ENCODE results near the gene RNF168.
"Not testable (repeated sequence)": the region's sequence is repeated elsewhere in the genome, so short reads cannot be mapped to it uniquely, and the experiment has no call there.

Gene RNF168

GRCh38 chr3:196503196-196504076 is at the start of gene RNF168:
RNF168 (minus strand) TSS chr3:196503768; CDS start chr3:196503173, 595 bp downstream.
- DNase-seq: peak; percentile 98

GRCh38 chr3:196552253-196552652 is 48.7 kb upstream of the RNF168 start:
- DNase-seq: no peak

- DNase-seq: not testable (repeated sequence)
Observed at GRCh38 chr3:196550172-196550571, 46.6 kb upstream of the RNF168 start.

- not testable (repeated sequence) for DNase-seq
Observed at GRCh38 chr3:196549312-196549711, 45.7 kb upstream of the RNF168 start.

DNA sequence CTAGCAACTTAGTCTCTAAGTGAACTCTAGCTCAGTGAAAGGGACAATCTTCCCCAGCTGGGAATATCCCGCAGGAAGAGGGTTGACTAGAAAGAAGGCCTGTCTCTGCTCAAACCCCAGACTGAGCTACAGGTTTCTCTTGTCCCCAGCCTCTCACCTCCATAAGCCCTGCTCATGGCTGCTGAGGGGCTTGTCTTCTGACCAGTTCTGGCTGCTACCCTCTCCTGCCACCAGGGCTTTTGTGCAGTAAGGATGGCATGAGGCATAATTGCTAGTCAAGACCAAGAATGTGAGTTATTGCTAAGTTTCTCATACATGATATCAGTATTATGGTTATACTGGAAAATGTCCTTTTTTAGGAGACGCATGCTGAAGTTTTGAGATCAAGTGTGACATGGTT is 43.5 kb upstream of the RNF168 start:
- no peak for DNase-seq

GRCh38 chr3:196546537-196546936 is 43.0 kb upstream of the RNF168 start:
- DNase-seq: no peak

- no peak for DNase-seq
Observed at GRCh38 chr3:196544491-196544992, 41.0 kb upstream of the RNF168 start.

DNA sequence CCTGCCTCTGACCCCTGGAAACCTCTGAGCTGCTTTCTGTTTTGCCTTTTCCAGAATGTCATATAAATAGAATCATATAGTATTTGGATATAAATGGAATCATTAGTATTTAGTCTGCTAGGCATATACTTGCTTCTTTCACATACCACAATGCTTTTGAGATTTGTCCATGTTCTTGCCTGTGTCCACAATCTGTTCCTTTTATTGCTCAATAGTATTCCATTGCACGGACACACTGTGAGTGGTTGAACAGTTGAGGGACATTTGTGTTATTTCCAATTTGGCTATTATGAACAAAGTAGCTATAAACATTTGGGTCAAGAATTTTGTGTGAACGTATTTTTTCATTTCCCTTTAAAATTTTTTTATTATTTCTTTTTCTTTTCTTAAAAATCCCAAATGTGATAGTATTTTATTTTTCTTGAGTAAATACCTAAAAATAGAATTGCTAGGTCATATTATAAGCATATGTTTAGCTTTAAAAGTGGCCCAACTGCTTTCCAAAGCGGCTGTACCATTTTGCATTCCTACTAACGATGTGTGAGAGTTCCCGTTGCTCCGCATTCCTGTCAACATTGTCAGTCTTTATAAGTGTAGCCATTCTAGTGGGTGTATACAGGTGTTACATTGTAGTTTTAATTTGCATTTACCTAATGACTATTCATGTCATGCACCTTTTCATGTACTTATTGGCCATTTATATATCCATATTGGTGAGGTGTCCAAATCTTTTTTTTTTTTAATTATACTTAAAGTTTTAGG is 38.3 kb upstream of the RNF168 start:
- no peak for DNase-seq

DNA sequence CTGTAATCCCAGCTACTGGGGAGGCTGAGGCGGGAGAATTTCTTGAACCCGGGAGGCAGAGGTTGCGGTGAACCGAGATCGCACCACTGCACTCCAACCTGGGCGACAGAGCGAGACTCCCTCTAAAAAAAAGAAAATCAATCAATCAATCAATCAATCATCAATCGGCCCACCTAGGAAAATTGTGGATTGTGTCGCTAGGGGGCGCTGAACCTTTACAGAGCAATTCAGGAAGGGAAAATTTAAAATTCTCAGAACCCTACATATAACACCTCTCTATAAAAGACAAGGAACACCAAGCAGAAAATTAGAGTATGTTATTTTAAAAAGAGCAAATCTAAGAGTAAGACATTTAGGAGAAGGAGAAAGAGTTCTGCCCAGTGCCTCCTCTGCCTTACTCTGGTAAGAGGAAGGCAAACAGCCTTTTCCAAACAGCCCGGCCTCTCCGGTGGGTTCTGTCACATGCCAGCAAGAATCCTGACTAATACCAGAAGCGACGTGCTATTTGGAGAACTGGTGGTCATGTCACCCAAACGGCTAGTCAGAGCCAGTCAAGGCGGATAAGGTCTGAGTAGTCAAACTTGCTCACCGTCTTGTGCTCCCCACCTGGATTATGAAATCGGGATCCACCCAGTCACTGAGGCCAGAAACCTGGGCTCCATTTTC is 33.9 kb upstream of the RNF168 start:
- DNase-seq: no peak

DNA sequence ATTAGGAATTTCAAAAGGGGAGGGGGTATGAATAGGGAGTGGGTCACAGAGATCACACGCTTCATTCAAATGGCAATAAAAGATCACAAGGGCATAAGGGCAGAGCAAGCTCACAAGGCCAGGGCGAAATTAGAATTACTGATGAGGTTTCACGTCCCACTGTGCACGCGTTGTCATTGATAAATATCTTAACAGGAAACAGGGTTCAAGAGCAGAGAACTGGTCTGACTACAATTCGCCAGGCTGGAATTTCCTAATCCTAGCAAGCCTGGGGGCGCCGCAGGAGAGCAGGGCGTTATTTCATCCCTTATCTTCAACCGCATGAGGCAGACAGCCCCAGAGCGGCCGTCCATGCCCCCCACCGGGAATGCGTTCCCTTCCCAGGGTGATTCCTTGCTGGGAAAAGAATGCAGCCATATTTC is 29.7 kb upstream of the RNF168 start:
- DNase-seq: no peak

GRCh38 chr3:196531418-196531817 is 27.9 kb upstream of the RNF168 start:
- no peak for DNase-seq

DNA sequence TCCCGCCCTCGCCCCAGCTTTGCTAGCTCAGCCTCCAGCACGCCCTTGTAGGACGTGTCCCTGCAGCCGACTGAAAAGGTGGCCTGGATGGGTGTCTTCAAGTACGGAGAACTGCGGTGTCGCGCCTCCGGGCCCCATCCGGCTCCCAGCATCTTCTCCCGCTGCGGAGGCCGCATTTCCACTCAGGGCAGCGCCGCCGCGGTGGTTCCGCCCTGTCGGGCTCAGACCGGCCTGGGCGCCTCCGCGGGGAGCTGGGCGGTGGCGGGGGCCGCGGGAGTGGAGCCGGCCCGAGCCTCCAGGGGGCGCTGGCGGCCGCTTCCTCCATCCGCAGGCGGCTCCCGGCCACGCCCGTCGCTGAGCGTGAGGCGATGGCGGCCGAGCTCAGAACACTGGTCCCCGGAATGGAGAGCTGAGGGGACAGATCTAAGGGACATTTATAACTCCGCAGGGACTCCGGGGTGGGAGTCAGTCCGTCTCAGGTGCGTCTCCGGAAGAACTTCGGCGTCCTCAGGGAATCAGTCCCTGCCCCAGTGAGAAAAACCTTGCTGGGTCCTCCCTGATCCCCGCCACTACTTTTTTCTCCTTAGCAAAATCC is 25.2 kb upstream of the RNF168 start:
- peak; percentile 79 for DNase-seq

- no peak for DNase-seq
Observed at GRCh38 chr3:196525141-196525540, 21.6 kb upstream of the RNF168 start.

- DNase-seq: no peak
Observed at GRCh38 chr3:196524527-196524926, 21.0 kb upstream of the RNF168 start.

GRCh38 chr3:196523841-196524240 is 20.3 kb upstream of the RNF168 start:
- no peak for DNase-seq

DNA sequence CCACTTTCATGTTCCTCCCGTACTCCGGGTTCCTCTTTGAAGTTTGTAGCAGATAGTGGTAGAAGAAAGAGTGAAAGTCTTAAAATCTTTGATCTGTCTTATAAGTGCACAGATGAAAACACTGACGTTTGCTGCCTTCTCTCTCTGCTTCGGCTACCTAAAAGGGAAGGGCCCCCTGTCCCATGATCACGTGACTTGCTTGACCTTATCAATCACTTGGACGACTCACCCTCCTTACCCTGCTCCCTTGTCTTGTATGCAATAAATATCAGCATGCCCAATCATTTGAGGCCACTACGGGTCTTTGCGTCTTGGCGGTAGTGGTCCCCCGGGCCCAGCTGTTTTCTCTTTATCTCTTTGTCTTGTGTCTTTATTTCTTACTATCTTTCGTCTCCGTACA is 17.7 kb upstream of the RNF168 start:
- DNase-seq: not testable (repeated sequence)

- DNase-seq: no peak
Observed at GRCh38 chr3:196519718-196520082, 16.1 kb upstream of the RNF168 start.

DNA sequence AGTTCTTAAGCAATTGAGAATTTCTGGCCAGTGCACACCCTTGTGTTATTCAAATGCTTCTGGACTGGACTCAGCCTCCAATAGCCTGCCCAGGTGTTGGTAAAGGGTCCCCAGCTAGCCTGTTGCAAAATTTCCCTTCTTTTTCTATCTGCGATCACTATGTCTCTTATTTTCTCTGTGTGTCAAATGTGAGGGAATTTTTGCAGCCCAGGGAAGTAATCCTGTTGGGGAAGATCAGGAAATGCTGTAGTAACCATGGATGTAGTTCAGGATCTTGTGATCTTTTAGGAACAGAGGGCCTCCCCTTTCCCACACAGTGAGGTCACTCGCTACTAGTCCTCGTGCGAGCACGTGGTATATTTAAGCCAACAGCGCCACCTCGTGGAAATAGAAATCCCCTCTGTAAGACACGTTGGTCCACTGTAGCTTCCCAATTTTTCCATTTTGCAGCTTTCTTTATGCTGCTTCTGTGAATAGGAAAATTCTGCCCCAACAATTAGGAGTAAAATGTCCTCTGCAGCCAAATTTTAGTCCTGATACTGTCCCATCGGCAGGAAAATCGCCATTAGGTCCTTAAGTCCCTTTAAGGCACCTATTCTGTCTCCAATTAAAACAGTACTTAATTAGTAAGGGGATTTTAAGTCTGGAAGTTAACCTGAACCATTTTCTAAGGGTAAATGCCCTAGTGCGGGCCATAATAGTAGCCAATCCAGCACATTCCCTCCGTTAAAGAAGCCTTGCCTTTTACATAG is 15.6 kb upstream of the RNF168 start:
- peak; percentile 25 for DNase-seq

GRCh38 chr3:196517919-196518318 is 14.4 kb upstream of the RNF168 start:
- DNase-seq: peak; percentile 47

DNA sequence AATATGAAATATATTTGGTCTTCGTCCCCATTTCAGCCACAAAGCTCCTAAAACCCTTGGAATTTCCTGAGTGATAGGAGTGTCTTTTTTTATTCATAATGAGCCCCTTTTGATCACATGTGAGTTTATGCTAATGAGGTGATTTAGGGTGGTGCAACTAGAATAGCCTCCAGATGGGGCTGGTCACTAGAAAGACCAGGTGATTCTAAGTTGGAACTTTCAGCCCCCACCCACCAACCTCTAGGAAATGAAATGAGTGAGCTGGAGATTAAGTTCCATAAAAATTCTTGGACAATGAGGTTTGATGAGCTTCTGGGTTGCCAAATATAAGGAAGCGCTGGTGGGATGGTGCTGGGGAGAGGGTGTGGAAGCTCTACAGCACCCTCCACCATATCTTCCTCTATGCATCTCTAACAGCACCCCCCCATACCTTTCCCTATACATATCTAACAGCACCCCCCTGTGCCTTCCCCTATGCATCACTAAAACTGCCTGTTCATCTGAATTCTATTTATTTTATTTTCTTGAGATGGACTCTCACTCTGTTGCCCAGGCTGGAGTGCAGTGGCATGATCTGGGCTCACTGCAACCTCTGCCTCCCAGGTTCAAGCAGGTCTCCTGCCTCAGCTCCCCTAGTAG is 13.7 kb upstream of the RNF168 start:
- DNase-seq: no peak

DNA sequence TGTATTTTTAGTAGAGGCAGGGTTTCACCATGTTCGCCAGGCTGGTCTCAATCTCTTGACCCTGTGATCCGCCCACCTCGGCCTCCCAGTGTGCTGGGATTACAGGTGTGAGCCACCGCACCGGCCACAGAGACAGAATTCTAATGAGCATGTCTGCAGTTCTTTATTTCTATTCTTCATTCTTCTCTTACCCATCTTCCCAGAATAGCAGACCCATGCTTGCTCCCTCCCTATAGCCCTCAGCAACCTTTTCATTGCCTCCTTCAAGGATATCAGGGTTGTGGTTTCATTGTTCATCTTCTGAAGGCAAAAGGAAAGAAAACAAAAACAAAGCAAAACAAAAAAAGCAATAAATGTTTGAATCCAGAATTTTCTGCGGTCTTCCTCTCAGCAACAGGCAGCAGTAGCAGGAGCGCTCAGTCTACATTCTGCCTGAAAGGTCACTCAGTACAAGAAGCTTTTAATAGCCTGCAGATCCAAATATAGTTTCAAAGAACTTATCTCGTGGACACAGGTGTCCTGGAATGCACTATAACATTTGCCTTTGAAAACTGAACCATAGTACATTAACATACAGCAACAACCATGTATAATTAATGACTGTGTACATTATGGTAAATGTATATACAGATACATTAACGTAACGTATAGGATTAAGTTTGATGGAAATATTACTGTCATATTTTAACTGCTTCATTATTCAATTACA is 11.5 kb upstream of the RNF168 start, which contains the start of gene SMCO1:
TSS of gene SMCO1 (minus strand) at position 434 of the 709 bp plus-strand sequence. CDS start at position 297, 137 bp downstream.
- no peak for DNase-seq
